GM12878 (cell line): Measurements from ENCODE around the gene NOTCH4. TPM values are rescaled to one million over a fixed set of nuclear protein-coding genes. Genes with fewer than 3 reads are reported as not detected.

Source experiments
- BMI1 ChIP-seq: fragments of 450-650 bp; IDR thresholded peaks from 2 replicates; pipeline ENCODE4 v1.6.1; 2016; ENCODE audit warnings: mild to moderate bottlenecking, moderate library complexity, borderline replicate concordance
- CBX5 ChIP-seq: sonication (generic); IDR thresholded peaks from 2 replicates; pipeline ENCODE4 v1.6.1; 2016; ENCODE audit warnings: low read depth, moderate library complexity, mild to moderate bottlenecking, inconsistent platforms
- CREB1 ChIP-seq: IDR thresholded peaks from 2 replicates; pipeline ENCODE4 v1.6.1; 2012; ENCODE audit warnings: low read depth, mild to moderate bottlenecking, inconsistent platforms
- EP300 ChIP-seq, 2 experiments: fragments of 150-350 bp in 1 of 2; IDR thresholded peaks; 2 replicates each; pipeline ENCODE4 v1.6.1; 2011 to 2012; ENCODE audit warnings: low read depth in 2 of 2, low read length in 2 of 2, borderline replicate concordance in 1 of 2, improper control_type of control experiment in 1 of 2, inconsistent platforms in 1 of 2; ENCODE audit not compliant: control insufficient read depth in 1 of 2
- HDAC6 ChIP-seq: fragments of 200-600 bp; sonication (generic); IDR thresholded peaks from one replicate; pipeline ENCODE4 v1.8.0; 2017; ENCODE audit warnings: antibody characterized with exemption; ENCODE audit not compliant: unreplicated experiment
- HSF1 ChIP-seq: fragments of 150-350 bp; IDR thresholded peaks from 2 replicates; pipeline ENCODE4 v1.6.1; 2014; ENCODE audit warnings: mild to moderate bottlenecking, low read depth, low read length
- KLF5 ChIP-seq: fragments of 450-650 bp; IDR thresholded peaks from 2 replicates; pipeline ENCODE4 v1.6.1; 2014; ENCODE audit warnings: mild to moderate bottlenecking; ENCODE audit not compliant: partially characterized antibody
- NFIC ChIP-seq: IDR thresholded peaks from 2 replicates; pipeline ENCODE4 v1.6.1; 2012; ENCODE audit warnings: low read depth, mild to moderate bottlenecking, inconsistent platforms, low read length, moderate library complexity
- NFYB ChIP-seq: IDR thresholded peaks from 2 replicates; pipeline ENCODE4 v1.6.1; 2011; ENCODE audit warnings: low read depth, mild to moderate bottlenecking, low read length, improper control_type of control experiment, moderate library complexity; ENCODE audit not compliant: insufficient read depth
- PKNOX1 ChIP-seq: fragments of 450-650 bp; IDR thresholded peaks from 2 replicates; pipeline ENCODE4 v1.6.1; 2016; ENCODE audit warnings: mild to moderate bottlenecking
- PML ChIP-seq: IDR thresholded peaks from 2 replicates; pipeline ENCODE4 v1.6.1; 2012; ENCODE audit warnings: low read length, inconsistent platforms
- POLR2A ChIP-seq: IDR thresholded peaks from 2 replicates; pipeline ENCODE4 v1.6.1; 2011; ENCODE audit warnings: low read depth, mild to moderate bottlenecking, low read length
- POU2F2 ChIP-seq: IDR thresholded peaks from 3 replicates; pipeline ENCODE4 v1.6.1; 2011; ENCODE audit warnings: low read depth, mild to moderate bottlenecking, low read length, borderline replicate concordance
- RAD21 ChIP-seq: IDR thresholded peaks from 2 replicates; pipeline ENCODE4 v1.6.1; 2011; ENCODE audit warnings: mild to moderate bottlenecking, low read depth, low read length, moderate library complexity; ENCODE audit not compliant: insufficient read depth
- SMAD1 ChIP-seq: fragments of 450-650 bp; IDR thresholded peaks from 2 replicates; pipeline ENCODE4 v1.6.1; 2018; ENCODE audit warnings: mild to moderate bottlenecking, low read depth; ENCODE audit not compliant: partially characterized antibody
- SP1 ChIP-seq: IDR thresholded peaks from one replicate; pipeline ENCODE4 v1.6.1; 2011; ENCODE audit warnings: low read depth, low read length
- SPI1 ChIP-seq: IDR thresholded peaks from 2 replicates; pipeline ENCODE4 v1.6.1; 2011; ENCODE audit warnings: low read depth, mild to moderate bottlenecking, low read length, moderate library complexity, borderline replicate concordance; ENCODE audit not compliant: insufficient read depth
- STAT1 ChIP-seq: fragments of 450-650 bp; conservative IDR thresholded peaks from 2 replicates; pipeline ENCODE4 v1.6.1; 2014; ENCODE audit warnings: antibody characterized with exemption, mild to moderate bottlenecking
- SUPT20H ChIP-seq: IDR thresholded peaks from 2 replicates; pipeline ENCODE4 v1.6.1; 2011; ENCODE audit warnings: low read depth, mild to moderate bottlenecking, low read length, moderate library complexity, borderline replicate concordance; ENCODE audit not compliant: control insufficient read depth
- TBL1XR1 ChIP-seq: IDR thresholded peaks from 2 replicates; pipeline ENCODE4 v1.6.1; 2012; ENCODE audit warnings: low read depth, low read length, improper control_type of control experiment
- ZNF24 ChIP-seq: fragments of 450-650 bp; IDR thresholded peaks from 2 replicates; pipeline ENCODE4 v1.6.1; 2017; ENCODE audit warnings: antibody characterized with exemption, mild to moderate bottlenecking
- ZNF274 ChIP-seq: IDR thresholded peaks from one replicate; pipeline ENCODE4 v1.8.0; 2011; ENCODE audit not compliant: insufficient read length, insufficient read depth
- ZNF384 ChIP-seq: IDR thresholded peaks from 2 replicates; pipeline ENCODE4 v1.6.1; 2012; ENCODE audit warnings: low read depth, mild to moderate bottlenecking, low read length, improper control_type of control experiment, borderline replicate concordance
- polyA plus RNA-seq, 11 experiments: library from polyadenylated mRNA; depleted of rRNA in 4 of 11; unstranded in 6 of 11; stranded (reverse) in 5 of 11; fragments of >200 nt; fragmentation: Nextera tagmentation in 4 of 11; fragmentation: Illumina TruSeq in 1 of 11; extraction: Ambion mirVana in 4 of 11; extraction: Trizol in 1 of 11; gene quantifications; 1 replicate in 1 of 11; 2 replicates in 10 of 11; pipeline versions ENCODE4 v1.2.1 to v1.2.3, GENCODE V29; 2011 to 2016; ENCODE audit warnings: inconsistent platforms in 2 of 11, missing spikeins in 2 of 11, low read depth in 1 of 11
- total RNA-seq, 4 experiments: library from RNA; depleted of rRNA in 3 of 4; stranded (reverse); fragments of >200 nt in 3 of 4; fragmentation: Illumina TruSeq in 1 of 4; extraction: Trizol in 1 of 4; gene quantifications; 2 replicates each; pipeline versions ENCODE4 v1.2.1 to v1.2.3, GENCODE V29; 2013 to 2021
- TF ChIP-seq, protein P1 (sequence below): IDR thresholded peaks from 2 replicates; pipeline ENCODE4 v1.6.1; 2012; ENCODE audit warnings: low read depth, low read length, improper control_type of control experiment
- TF ChIP-seq, protein P2 (sequence below): fragments of 150-350 bp; IDR thresholded peaks from 2 replicates; pipeline ENCODE4 v1.6.1; 2016; ENCODE audit warnings: low read depth, low read length

NOTCH4 gene
- total and polyA plus RNA-seq, 10 of the 15 experiments (the other 5 are each of a cell fraction or from before 2014, with no cell fraction given) = 0.66 to 3.3 (median 1.4) TPM

DNA sequence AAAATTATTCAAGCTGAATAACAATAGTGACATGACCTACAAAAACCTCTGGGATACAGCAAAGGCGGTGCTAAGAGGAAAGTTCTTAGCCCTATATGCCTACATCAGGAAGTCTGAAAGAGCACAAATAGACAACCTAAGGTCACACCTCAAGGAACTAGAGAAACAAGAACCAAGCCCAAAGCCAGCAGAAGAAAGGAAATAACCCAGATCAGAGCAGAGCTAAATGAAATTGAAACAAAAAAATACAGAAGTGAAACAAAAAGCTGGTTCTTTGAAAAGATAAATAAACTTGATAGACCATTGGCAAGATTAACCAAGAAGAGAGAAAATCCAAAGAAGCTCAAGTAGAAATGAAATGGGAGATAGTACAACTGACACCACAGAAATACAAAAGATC, 47.6 kb upstream of the NOTCH4 start (continued):
- TF ChIP-seq, protein P1, sequence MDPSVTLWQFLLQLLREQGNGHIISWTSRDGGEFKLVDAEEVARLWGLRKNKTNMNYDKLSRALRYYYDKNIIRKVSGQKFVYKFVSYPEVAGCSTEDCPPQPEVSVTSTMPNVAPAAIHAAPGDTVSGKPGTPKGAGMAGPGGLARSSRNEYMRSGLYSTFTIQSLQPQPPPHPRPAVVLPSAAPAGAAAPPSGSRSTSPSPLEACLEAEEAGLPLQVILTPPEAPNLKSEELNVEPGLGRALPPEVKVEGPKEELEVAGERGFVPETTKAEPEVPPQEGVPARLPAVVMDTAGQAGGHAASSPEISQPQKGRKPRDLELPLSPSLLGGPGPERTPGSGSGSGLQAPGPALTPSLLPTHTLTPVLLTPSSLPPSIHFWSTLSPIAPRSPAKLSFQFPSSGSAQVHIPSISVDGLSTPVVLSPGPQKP = no peak
- TF ChIP-seq PML (no peak), RAD21 (no peak), HSF1 (no peak), CBX5 (peak; percentile 43; the same call in 1 of the 2 replicates), STAT1 (no peak), NFYB (no peak), ZNF24 (no peak), SPI1 (peak; percentile 67), POU2F2 (no peak), SP1 (no peak), POLR2A (no peak), SUPT20H (no peak), BMI1 (no peak), CREB1 (no peak), NFIC (peak; percentile 29; the same call in 1 of the 2 replicates), ZNF384 (no peak), KLF5 (no peak), EP300 (IDR thresholded peaks at IDR 0.05; ENCODE audit: borderline replicate concordance in 1 of 2, control insufficient read depth in 1 of 2, low read depth in 2 of 2, low read length in 2 of 2) (no peak), ZNF274 (no peak), PKNOX1 (no peak), TBL1XR1 (no peak), SMAD1 (no peak), HDAC6 (no peak)
- TF ChIP-seq, protein P2, sequence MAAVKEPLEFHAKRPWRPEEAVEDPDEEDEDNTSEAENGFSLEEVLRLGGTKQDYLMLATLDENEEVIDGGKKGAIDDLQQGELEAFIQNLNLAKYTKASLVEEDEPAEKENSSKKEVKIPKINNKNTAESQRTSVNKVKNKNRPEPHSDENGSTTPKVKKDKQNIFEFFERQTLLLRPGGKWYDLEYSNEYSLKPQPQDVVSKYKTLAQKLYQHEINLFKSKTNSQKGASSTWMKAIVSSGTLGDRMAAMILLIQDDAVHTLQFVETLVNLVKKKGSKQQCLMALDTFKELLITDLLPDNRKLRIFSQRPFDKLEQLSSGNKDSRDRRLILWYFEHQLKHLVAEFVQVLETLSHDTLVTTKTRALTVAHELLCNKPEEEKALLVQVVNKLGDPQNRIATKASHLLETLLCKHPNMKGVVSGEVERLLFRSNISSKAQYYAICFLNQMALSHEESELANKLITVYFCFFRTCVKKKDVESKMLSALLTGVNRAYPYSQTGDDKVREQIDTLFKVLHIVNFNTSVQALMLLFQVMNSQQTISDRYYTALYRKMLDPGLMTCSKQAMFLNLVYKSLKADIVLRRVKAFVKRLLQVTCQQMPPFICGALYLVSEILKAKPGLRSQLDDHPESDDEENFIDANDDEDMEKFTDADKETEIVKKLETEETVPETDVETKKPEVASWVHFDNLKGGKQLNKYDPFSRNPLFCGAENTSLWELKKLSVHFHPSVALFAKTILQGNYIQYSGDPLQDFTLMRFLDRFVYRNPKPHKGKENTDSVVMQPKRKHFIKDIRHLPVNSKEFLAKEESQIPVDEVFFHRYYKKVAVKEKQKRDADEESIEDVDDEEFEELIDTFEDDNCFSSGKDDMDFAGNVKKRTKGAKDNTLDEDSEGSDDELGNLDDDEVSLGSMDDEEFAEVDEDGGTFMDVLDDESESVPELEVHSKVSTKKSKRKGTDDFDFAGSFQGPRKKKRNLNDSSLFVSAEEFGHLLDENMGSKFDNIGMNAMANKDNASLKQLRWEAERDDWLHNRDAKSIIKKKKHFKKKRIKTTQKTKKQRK = no peak
